ENCODE results near the gene THSD7B. TPM values are rescaled to one million over a fixed set of nuclear protein-coding genes. Genes with fewer than 3 reads are reported as not detected.

The THSD7B gene
- total RNA-seq, 1 donor: under 0.01 TPM

DNA sequence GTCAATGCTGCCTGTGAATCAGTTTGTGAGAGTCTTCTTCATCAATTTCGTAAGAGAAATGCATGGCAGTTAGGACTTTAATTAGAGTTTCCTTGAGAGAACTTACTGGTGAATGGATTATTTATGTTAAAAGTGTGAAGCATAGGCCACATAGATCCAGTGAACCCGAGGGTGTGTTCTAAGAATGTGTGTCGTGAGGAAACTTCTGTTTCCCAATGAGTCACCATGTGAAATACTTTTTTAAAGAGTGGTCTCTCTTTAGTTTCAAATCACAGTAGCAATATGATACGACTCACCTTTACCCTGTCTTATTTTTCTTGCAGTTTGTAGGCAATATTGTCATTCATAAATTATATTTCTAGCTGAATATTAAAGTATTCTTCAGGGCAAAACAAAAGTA lies 18.5 kb downstream of the THSD7B start:
- Histone ChIP-seq H3K9me3 (ENCODE audit: low read depth, low read length) (no peaks in the 10 kb centered on the region), H3K27ac (ENCODE audit: low read depth, low read length) (no peak overlapping the region), H3K4me1 (ENCODE audit: insufficient read depth, low read length) (no peaks in the 10 kb centered on the region), H3K27me3 (ENCODE audit: insufficient read depth, low read length) (no peaks in the 10 kb centered on the region), H3K4me2 (ENCODE audit: insufficient read depth, low read length) (no peak overlapping the region), H3K79me2 (ENCODE audit: insufficient read depth, low read length) (no peaks in the 10 kb centered on the region), H4K20me1 (ENCODE audit: insufficient read depth, low read length) (no peaks in the 10 kb centered on the region), H3K36me3 (ENCODE audit: insufficient read depth, low read length) (no peaks in the 10 kb centered on the region), H2AFZ (ENCODE audit: low read length) (no peak overlapping the region), H3K4me3 (ENCODE audit: insufficient read depth, low read length) (no peak overlapping the region)
- no peak for TF ChIP-seq CTCF (IDR thresholded peaks at IDR 0.05; ENCODE audit: extremely low read depth, low read depth, low read length)
- DNase-seq (ENCODE audit: insufficient read length, low spot score, missing footprints): no peak

DNA sequence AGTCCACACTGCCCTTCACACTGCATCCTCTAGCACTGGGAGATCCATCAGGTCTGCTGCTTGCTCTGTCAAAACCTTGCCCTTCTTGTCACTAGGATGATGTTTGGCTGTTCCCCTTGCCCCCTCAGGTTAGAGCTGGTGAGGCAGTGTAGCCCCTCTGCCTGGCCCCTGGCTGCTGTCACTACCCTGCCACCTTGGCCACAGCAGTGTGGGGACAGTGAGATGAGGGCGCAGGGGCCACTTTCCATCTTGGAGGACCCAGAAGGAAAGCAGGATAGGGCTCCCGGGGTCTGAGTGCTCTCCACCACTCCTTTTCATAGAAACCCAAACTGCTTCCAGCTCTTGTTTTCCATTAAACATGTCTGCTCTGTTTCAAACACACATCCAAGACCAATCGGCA lies 19.9 kb downstream of the THSD7B start:
- Histone ChIP-seq H3K36me3 (ENCODE audit: insufficient read depth, low read length) (no peaks in the 10 kb centered on the region), H3K27ac (ENCODE audit: low read depth, low read length) (no peak overlapping the region), H3K27me3 (ENCODE audit: insufficient read depth, low read length) (no peaks in the 10 kb centered on the region), H2AFZ (ENCODE audit: low read length) (no peak overlapping the region), H3K4me1 (ENCODE audit: insufficient read depth, low read length) (no peaks in the 10 kb centered on the region), H3K79me2 (ENCODE audit: insufficient read depth, low read length) (no peaks in the 10 kb centered on the region), H3K4me2 (ENCODE audit: insufficient read depth, low read length) (no peak overlapping the region), H3K9me3 (ENCODE audit: low read depth, low read length) (no peaks in the 10 kb centered on the region), H4K20me1 (ENCODE audit: insufficient read depth, low read length) (no peaks in the 10 kb centered on the region), H3K4me3 (ENCODE audit: insufficient read depth, low read length) (no peak overlapping the region)
- no peak for DNase-seq (ENCODE audit: insufficient read length, low spot score, missing footprints)
- TF ChIP-seq CTCF (IDR thresholded peaks at IDR 0.05; ENCODE audit: extremely low read depth, low read depth, low read length): no peak

GRCh38 chr2:136787970-136788369 lies 22.6 kb downstream of the THSD7B start:
- Histone ChIP-seq H3K27me3 (ENCODE audit: insufficient read depth, low read length) (no peaks in the 10 kb centered on the region), H4K20me1 (ENCODE audit: insufficient read depth, low read length) (no peaks in the 10 kb centered on the region), H2AFZ (ENCODE audit: low read length) (no peak overlapping the region), H3K36me3 (ENCODE audit: insufficient read depth, low read length) (no peaks in the 10 kb centered on the region), H3K4me3 (ENCODE audit: insufficient read depth, low read length) (no peak overlapping the region), H3K4me2 (ENCODE audit: insufficient read depth, low read length) (no peak overlapping the region), H3K27ac (ENCODE audit: low read depth, low read length) (no peak overlapping the region), H3K4me1 (ENCODE audit: insufficient read depth, low read length) (no peaks in the 10 kb centered on the region), H3K79me2 (ENCODE audit: insufficient read depth, low read length) (no peaks in the 10 kb centered on the region), H3K9me3 (ENCODE audit: low read depth, low read length) (no peaks in the 10 kb centered on the region)
- DNase-seq (ENCODE audit: insufficient read length, low spot score, missing footprints): no peak
- no peak for TF ChIP-seq CTCF (IDR thresholded peaks at IDR 0.05; ENCODE audit: extremely low read depth, low read depth, low read length)

DNA sequence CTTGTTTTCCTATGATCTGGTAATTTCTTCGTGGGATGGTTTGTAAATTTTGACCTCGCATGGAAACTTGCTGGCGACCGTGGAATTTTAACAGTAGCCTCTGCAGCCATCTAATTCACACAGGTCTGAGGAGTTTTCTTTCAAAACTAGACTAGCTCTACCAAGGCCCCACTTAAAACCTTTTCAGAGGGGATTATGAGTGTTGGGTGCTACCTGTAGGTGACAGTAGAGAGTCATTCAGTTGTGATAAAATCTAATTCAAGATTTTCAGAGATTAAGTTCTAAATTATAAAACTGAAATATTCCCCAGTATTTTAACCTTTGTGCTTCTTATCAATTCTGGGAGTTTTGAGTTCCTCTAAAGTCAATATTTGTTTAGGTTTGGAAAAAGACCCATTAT lies 31.0 kb downstream of the THSD7B start:
- H3K27ac ChIP-seq (ENCODE audit: low read depth, low read length): no peak overlapping the region
- no peak for DNase-seq (ENCODE audit: insufficient read length, low spot score, missing footprints)
- H3K4me3 ChIP-seq (ENCODE audit: insufficient read depth, low read length): no peak overlapping the region
- H3K4me1 ChIP-seq (ENCODE audit: insufficient read depth, low read length): no peaks in the 10 kb centered on the region
- H3K36me3 ChIP-seq (ENCODE audit: insufficient read depth, low read length): no peaks in the 10 kb centered on the region
- no peak overlapping the region for H3K4me2 ChIP-seq (ENCODE audit: insufficient read depth, low read length)
- TF ChIP-seq CTCF (IDR thresholded peaks at IDR 0.05; ENCODE audit: extremely low read depth, low read depth, low read length): no peak
- no peaks in the 10 kb centered on the region for H4K20me1 ChIP-seq (ENCODE audit: insufficient read depth, low read length)
- no peaks in the 10 kb centered on the region for H3K27me3 ChIP-seq (ENCODE audit: insufficient read depth, low read length)
- peaks cover 2% of the 10 kb centered on the region for H3K9me3 ChIP-seq (ENCODE audit: low read depth, low read length)
- H2AFZ ChIP-seq (ENCODE audit: low read length): no peak overlapping the region
- no peaks in the 10 kb centered on the region for H3K79me2 ChIP-seq (ENCODE audit: insufficient read depth, low read length)

Data from osteoblast (primary cell).